H1 (cell line): ENCODE results near the gene ZNF609. TPM values are rescaled to one million over a fixed set of nuclear protein-coding genes. Genes with fewer than 3 reads are reported as not detected.

Experiments used
- HDAC6 ChIP-seq: IDR thresholded peaks from one replicate; pipeline ENCODE4 v1.7.1; 2012; ENCODE audit warnings: low read depth, mild to moderate bottlenecking, inconsistent platforms, low read length, moderate library complexity
- RBBP5 ChIP-seq: IDR thresholded peaks from 2 replicates; pipeline ENCODE4 v1.7.1; 2012; ENCODE audit warnings: low read depth, mild to moderate bottlenecking, inconsistent platforms, low read length, moderate library complexity, borderline replicate concordance
- RXRA ChIP-seq: IDR thresholded peaks from 2 replicates; pipeline ENCODE4 v1.6.1; 2011; ENCODE audit warnings: low read depth, mild to moderate bottlenecking, low read length, moderate library complexity; ENCODE audit not compliant: insufficient read depth
- SP1 ChIP-seq: IDR thresholded peaks from 2 replicates; pipeline ENCODE4 v1.6.1; 2011; ENCODE audit warnings: low read depth, low read length
- polyA plus RNA-seq, 7 experiments: library from polyadenylated mRNA; depleted of rRNA in 3 of 7; stranded (reverse) in 5 of 7; unstranded in 2 of 7; fragments of >200 nt in 5 of 7; fragments of 200-250 nt in 2 of 7; gene quantifications; 1 replicate in 5 of 7; 2 replicates in 1 of 7; 4 replicates in 1 of 7; pipeline versions ENCODE4 v1.2.1 to v1.2.3, GENCODE V29; 2011 to 2013; ENCODE audit warnings: missing spikeins in 2 of 7, mixed read lengths in 2 of 7
- total RNA-seq: library from RNA; stranded (reverse); fragmentation: NEBNext Ultra II Directional; extraction: Animal tissue kit (Norgen Biotek cat#: 25700); gene quantifications from 2 replicates; pipeline ENCODE4 v1.2.1, GENCODE V29; 2021

Gene ZNF609
- total and polyA plus RNA-seq, 2 of the 8 experiments (the other 6 are each of a cell fraction or from before 2014, with no cell fraction given) = 15.5 to 47.8 TPM

DNA sequence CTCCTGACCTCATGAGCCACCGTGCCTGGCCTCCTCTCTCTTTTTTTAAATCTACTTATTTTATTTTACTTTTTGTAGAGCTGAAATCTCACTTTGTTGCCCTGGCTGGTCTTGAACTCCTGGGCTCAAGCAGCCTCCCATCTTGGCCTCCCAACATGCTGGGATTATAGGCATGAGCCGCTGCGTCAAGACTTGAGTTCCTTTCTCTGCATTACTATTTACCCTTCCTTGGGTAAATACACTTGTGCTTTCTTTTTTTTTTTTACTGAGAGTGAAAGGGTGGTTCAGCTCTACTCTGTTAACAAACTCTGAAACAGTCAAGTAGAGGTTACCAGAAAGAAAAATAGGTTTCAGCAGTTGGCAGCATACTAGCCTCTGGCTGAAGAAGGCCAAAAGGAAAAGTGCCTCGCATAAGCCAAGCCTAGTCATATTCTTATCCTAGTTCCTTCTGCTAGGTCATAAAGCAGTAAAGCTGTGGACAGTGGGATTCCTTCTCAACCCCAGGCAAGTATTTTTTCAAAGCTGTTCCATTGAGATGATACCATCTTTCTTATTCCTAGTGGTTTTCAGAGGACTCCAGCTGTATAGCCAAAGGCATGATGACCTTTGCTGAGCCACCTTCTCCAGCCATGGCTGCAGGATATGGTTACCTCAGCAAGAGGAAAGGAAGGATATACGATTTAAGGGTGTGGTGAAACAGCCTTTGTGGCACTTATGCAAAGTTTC, 179.9 kb downstream of the ZNF609 start (continued):
- no peak for TF ChIP-seq RBBP5
- TF ChIP-seq SP1 = no peak
- TF ChIP-seq RXRA = no peak
- no peak for TF ChIP-seq HDAC6
- TF ChIP-seq, all 59 proteins: peak for 0
